G401.6 (cell line): ENCODE results near the gene BORCS8.
"Not testable (repeated sequence)": the region's sequence is repeated elsewhere in the genome, so short reads cannot be mapped to it uniquely, and the experiment has no call there.

Experiments
- FAIRE-seq: peaks from 2 replicates; lab custom pipeline; 2012; peaks lifted over from hg19 to GRCh38; lab: Jason Lieb, UNC

BORCS8 gene

DNA sequence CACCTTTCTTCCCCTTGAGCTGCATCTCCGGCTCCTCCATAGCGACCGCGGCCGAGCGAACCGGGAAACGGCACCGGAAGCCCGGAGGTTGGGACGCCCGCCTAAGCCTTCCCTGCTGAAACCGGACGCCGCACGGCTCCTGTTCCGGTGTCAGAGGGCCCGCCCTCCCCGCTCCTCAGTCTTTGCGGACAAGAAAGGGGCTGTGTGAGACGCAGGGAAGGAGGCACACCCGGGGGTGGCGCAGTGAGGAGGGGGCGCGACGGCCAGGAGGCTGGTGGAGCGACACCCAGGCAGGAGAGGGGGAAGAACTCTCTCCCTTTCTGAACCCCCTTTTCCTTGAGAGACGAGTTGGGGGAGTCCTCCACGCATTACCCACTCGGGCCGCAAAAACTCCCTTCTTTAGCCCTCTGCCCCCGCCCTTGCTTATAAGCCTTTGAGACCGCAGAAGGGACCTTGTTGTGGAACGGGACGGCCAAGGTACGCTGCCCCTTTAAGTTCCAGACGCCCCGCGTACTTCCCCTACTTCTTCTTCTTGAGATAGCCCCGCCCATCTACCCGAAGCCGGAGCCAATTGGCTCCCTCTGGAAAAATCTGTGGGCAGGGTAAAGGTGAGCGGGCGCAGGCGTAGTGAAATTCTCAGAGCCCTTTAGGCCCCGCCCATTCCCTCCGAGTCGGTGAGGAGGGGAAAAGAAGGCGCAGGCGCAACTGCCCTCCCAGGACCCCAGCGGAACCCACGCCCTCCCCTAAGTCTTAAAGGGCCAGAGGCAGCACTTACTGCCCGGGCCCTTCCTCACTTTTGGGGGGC, at the start of gene BORCS8, which contains the start of gene RFXANK:
Gene BORCS8 (minus strand): TSS at position 75 of the 805 bp plus-strand sequence. CDS start 35 bp downstream, at position 40.
Gene RFXANK (plus strand): TSS at position 181 of the 805 bp plus-strand sequence. CDS start 1,689 bp downstream, outside the sequence.
- FAIRE-seq = peak; percentile 99

DNA sequence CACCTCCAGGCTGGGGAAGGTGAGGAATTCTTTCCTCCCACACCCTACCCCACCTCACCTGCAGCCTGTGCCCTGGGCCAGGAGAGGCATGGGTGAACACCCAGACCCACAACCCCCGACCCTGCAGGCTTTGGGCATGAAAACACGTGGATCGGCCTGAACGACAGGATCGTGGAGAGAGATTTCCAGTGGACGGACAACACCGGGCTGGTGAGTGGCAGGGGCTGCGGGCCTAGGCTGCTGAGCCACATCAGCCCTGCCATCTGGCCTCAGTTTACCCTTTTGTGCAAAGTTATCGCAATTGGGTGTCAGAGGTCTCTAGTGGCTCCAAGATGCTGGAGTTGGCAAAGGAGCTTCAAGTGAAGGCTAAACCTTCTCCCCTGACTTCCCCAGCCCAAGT, 48.5 kb upstream of the BORCS8 start:
- no peak for FAIRE-seq

DNA sequence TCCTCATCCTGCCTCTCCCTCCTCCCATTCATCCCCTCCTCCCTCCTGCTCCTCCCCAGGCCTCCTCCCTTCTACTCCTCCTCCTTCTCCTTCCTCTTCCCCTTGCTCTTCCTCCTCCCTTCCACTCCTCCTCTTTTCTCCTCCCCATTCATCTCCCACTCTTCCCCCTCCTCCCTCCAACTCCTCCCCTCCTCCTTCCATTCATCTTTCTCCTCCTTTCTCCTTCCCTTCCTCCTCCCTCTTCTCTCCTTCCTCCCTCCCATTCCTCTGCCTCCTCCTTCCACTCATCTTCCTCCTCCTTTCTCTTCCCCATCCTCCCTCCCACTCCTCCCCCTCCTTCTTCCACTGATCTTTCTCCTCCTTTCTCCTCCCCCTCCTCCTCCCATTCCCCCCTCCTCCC, 47.7 kb upstream of the BORCS8 start:
- FAIRE-seq = no peak

DNA sequence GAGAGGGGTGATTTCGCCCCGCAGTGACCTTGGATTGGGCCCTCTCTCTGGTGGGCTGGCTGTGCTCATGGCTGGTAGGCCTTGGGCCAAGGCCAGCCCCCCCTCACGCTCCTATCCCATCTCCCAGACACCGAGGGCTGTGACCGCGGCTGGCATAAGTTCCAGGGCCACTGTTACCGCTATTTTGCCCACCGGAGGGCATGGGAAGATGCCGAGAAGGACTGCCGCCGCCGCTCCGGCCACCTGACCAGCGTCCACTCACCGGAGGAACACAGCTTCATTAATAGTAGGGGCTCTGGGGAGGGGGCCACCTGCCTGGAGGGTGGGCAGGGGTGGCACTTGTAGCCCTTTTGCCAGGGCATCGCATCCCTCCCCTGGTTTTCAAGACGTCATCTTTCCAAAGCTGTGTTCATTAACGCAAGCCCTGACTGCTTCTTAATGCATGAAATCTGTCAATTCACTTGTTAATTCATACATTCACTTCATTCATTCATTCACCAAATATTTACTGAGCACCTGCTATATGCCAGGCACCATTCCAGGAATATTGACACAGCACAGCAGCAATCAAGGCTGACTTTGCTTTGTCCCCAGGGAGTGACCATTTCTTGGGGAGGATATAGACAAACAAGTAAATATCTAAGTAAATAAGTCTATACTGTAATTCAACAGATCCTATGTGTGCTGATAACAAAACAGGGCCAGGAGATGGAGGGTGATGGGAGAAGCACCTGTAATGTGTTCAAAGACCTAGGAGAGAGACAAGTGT, 46.4 kb upstream of the BORCS8 start:
- FAIRE-seq = no peak

DNA sequence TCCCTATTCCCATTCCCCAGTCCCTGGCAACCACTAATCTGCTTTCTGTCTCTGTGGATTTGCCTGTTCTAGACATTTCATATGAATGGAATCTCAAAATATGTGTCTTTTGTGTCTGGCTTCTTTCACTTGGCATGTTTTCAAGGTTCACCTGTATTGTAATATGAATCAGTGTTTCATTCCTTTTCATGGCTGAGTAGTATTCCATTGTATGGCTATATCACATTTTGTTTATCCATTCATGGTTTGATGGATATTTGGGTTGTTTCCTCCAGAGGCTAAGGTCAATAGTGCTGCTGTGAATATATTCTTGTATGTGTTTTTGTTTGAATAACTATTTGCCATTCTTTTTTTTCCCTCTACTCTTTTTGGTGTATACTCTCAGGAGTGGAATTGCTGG, 44.2 kb upstream of the BORCS8 start:
- FAIRE-seq = no peak

DNA sequence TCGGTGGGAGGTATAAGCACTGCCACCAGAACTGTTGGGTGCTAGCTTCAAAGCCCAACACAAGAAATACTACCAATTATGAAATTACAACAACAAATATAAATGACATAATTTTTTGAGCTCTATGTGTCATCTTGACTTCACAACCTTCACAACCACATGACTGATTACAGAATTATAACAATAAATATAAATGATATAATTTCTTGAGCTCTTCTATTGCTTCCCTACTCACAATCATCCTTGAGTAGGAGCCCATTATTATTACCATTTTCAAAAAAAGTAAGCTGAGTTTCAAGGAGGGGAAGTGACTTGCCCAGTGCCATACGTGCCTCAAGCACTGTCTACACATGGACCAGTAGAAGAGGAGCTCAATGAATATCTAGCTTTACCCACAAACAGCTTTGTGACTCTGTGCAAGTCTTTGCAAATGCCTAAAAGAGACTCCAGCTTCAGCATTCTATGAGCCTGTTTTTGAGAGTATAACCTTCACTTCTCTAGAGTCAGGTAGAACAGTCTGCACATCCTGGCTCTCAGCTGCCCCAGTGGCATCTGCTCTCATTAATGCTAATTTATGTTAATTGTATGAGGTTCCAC, 42.4 kb upstream of the BORCS8 start:
- FAIRE-seq = no peak

DNA sequence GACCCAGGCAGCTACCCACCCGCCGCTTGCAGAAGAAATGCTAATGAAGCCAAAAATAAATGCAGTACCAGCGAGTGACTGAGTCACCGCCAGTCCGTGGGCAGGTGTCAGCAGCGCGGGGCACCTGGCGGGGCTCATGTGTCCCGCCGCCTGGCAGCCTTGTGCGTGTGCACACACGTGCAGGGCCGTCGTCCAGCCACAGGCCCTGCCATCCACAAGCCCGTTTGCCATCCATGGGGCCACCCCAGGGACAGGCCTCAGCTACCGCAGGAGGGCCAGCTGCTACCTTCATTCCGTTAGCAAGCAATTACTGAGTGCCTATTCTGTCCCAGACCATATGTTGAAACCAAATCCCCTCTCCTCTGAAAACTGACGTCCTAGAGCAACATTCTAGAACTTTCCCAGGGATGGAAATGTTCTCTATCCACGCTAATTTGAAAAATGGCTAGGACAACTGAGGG, 40.3 kb upstream of the BORCS8 start:
- FAIRE-seq = no peak

DNA sequence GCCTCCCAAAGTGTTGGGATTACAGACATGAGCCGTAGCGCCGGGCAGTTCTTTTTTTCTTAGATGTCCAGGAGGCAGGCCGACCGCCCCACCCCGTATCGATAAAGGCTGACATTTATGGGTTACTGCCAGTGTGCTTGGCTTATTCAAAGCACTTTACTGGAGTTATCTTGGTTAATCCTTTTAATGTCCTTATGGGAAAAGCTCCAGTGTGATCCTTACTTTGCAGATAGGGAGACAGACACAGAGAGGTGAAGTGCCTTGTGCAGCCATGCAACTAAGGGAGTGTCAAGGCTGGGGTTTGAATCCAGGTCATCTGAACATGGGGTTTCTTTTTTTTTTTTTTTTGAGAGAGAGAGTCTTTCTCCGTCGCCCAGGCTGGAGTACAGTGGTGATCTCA, 39.0 kb upstream of the BORCS8 start:
- no peak for FAIRE-seq

DNA sequence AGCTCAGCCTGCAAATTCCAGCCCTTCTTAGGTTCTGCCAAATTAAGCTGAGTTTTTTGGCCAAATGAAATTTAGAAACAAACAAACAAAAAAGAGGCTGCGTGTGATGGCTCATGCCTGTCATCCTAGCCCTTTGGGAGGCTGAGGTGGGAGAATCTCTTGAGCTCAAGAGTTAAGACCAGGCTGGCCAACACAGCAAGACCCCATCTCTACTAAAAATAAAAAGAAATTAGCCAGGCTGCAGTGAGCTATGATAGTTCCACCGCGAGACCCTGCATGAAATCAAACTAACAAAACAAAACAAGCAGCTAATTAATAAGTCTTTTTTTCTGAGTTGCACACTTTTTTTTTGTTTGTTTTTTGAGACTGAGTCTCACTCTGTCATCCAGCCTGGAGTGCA, 37.7 kb upstream of the BORCS8 start:
- FAIRE-seq = no peak

DNA sequence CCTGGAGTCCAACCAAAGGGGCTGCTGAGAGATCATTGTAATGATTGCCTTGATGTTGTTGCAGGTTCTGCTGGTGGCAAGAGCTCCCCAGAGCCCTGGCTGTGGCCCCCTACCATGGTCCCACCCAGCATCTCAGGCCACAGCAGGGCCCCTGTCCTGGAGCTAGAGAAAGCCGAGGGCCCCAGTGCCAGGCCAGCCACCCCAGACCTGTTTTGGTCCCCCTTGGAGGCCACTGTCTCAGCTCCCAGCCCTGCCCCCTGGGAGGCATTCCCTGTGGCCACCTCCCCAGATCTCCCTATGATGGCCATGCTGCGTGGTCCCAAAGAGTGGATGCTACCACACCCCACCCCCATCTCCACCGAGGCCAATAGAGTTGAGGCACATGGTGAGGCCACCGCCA, 35.3 kb upstream of the BORCS8 start:
- no peak for FAIRE-seq

DNA sequence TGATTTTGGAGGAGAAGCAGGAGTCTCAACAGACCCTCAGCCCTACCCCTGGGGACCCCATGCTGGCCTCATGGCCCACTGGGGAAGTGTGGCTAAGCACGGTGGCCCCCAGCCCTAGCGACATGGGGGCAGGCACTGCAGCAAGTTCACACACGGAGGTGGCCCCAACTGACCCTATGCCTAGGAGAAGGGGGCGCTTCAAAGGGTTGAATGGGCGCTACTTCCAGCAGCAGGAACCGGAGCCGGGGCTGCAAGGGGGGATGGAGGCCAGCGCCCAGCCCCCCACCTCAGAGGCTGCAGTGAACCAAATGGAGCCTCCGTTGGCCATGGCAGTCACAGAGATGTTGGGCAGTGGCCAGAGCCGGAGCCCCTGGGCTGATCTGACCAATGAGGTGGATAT, 34.7 kb upstream of the BORCS8 start:
- no peak for FAIRE-seq

DNA sequence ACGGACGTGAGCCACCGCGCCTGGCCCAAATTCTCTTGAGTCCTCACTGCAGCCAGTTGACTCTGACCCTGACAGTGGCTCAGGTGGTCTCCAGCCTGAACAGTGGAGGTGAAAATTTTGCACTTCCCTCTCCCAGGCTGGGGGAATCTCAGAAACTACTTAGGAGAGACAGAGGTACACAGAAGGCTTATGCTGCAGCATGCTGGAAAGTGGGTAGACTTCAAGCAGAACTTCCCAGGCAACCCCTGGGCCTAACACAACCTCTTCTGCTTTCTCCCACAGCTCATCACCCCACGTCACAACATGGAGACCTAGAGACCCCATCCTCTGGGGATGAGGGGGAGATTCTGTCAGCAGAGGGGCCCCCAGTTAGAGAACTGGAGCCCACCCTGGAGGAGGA, 34.3 kb upstream of the BORCS8 start:
- FAIRE-seq = no peak

DNA sequence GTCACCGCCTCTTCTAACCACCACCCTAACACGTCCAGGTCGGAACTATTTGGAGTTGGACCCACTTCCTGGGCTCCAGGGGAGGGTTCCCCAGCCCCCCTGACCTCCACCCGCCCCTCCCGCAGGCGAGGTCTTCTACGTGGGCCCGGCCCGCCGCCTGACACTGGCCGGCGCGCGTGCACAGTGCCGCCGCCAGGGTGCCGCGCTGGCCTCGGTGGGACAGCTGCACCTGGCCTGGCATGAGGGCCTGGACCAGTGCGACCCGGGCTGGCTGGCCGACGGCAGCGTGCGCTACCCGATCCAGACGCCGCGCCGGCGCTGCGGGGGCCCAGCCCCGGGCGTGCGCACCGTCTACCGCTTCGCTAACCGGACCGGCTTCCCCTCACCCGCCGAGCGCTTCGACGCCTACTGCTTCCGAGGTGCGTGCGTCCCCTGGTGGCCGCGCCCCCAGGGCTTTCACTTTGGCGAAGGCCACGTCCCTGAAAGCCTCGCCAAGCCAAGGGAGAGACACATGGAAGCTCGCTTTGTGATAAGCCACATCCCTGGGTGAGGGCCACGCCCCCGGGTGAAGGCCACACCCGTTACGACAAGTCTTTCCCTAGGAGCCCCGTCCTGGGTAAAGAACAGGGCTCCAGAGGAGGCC, 33.0 kb upstream of the BORCS8 start:
- FAIRE-seq = no peak

DNA sequence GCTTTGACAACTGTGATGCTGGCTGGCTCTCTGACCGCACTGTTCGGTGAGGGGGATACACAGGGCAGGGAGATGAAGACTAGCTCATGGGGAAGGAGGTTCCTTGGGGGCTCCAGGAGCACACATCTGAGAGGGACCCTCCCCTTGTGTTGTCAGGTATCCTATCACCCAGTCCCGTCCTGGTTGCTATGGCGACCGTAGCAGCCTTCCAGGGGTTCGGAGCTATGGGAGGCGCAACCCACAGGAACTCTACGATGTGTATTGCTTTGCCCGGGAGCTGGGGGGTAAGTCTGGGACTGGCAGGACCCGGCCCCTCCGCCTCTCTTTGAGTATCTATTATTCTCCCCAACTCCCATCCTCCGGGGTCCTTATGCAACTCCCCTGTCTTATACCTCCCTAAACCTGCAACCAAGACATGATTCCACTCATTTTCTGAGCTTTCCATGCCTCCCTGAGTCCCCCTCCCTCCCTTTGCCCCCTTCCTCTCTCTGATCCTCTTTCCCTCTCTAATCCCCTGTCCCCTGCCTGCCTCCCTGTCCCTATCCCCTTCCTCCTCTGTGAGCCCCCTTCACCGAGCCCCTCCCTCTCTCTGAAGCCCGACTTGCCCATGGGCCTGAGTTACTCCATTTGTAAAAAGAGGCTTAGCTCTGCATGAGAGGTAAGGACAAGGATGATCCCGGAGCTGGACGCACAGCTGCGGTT, 32.3 kb upstream of the BORCS8 start:
- FAIRE-seq = no peak

DNA sequence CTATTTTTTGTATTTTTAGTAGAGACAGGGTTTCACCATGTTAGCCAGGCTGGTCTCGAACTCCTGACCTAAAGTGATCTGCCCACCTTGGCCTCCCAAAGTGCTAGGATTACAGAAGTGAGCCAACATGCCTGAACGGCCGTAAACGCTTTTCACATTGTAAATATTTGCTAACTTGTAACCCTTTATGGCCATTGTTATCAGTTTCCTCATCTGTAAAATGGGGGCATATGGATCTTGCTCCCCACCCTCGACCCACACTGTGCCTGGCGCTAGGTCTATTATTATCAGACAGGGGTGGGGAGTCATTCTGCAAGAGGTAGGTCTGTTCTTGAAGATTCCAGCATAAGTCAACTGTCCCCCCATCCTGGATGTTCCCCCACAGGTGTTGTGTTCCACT, 31.7 kb upstream of the BORCS8 start:
- FAIRE-seq = no peak

DNA sequence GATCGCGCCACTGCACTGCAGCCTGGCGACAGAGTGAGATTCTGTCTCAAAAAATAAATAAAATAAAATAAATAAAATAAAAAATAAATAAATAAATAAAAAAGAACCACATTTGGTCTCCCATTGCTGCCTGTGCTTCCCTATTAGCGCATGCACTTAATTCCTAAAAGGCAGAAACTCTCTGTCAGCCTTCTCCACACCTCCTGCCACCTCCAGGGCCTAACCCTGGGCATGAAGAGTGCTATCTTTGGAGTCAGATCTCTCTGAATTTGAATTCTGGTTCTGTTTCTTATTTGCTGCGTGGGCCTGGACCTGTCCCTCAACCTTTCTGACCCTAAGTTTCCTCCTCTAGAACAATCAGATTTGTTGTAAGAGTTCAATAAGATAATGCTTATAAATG, 31.1 kb upstream of the BORCS8 start:
- no peak for FAIRE-seq

DNA sequence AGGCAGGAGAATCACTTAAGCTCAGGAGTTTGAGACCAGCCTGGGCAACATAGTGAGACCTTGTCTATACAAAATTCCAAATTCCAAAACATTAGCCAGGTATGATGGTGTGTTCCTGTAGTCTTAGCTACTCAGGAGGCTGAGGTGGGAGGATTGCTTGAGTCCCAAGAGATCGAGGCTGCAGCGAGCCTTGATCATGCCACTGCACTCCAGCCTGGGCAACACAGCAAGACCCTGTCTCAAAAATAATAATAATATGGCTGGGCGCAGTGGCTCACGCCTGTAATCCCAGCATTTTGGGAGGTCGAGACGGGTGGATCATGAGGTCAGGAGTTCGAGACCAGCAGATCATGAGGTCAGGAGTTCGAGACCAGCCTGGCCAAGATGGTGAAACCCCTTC, 29.0 kb upstream of the BORCS8 start:
- not testable (repeated sequence) for FAIRE-seq

DNA sequence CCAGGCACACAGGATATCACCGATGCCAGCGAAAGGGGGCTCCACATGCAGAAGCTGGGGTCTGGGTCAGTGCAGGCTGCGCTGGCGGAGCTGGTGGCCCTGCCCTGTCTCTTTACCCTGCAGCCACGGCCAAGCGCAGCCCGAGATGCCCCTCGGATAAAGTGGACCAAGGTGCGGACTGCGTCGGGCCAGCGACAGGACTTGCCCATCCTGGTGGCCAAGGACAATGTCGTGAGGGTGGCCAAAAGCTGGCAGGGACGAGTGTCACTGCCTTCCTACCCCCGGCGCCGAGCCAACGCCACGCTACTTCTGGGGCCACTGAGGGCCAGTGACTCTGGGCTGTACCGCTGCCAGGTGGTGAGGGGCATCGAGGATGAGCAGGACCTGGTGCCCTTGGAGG, 27.0 kb upstream of the BORCS8 start:
- no peak for FAIRE-seq

DNA sequence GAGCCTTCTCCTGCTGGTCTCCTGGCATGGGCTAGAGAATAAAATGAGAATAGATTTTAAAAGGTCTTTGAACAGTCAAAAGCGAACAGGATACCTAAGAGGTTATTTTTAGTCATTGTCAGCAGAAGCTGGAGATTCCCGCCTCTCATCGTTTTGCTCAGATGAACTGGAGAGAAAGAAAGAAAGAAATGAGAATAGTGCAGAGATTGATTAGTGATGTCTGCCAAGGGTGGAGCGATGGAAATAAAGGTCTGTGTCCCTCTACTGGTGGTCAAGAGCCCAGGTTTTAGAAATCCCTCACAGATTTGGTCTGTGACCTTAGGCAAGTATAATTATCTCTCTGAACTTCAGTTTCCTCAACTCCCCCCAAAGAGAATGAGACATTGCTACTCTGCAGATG, 25.1 kb upstream of the BORCS8 start:
- no peak for FAIRE-seq

DNA sequence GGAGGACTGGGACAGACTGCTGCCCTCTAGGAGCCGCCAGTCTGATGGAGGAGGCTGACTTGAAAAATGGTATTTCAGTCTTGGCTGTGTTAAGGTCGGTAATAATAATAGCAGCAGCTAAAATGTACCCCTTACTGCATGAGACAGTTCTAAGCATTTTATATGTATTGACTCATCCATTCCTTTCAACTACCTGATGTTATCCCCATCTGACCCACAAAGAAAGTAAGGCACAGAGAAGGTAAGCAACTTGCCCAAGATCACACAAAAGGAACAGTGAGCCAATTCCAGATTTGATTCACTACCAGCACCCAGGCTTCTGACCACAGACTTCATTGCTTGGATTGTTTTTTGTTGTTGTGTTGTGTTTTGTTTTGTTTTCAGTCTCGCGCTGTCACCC, 23.8 kb upstream of the BORCS8 start:
- no peak for FAIRE-seq

DNA sequence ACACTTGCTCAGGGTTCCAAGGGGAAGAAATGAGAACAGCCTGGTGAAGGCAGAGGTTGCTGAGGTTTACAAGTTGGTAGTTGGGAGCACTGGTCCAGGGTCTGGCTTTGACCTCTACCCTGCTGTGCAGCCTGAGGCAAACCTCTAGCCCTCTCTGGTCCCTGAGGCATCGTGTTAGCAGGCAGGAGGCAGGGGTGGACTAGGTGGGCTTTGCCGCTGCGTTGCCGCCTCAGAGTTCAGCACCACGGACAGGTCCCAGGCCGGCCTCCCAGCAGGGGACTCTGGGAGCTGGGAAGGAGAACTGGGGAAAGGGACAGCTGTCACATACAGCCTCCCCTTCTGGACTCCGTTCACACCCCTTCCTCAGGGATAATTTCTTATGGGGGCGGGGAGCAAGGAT, 22.9 kb upstream of the BORCS8 start:
- FAIRE-seq = no peak

DNA sequence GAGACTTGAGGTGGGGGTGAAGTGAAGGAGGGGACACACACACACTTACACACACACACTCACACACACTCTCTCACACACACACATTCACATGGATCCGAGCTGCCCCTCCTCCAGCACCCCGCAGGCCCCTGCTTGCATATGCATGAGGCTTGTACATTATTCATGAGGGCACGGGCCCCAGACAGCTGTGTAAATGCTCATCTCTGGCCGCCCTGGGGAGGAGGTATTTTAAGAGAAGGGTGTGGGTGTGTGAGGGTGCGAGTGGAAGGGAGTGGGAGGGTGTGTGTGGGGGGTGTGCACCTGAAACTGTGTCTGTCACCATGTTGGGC, 22.2 kb upstream of the BORCS8 start:
- FAIRE-seq = no peak
